Erythroblast (primary cell): ENCODE measurements around the gene CITED1.

Experiments
- GATA1 ChIP-seq: IDR thresholded peaks from 2 replicates; pipeline ENCODE4 v1.6.1; 2011; ENCODE audit warnings: low read depth, mild to moderate bottlenecking, control low read depth, low read length, moderate library complexity
- POLR2A ChIP-seq: IDR thresholded peaks from 2 replicates; pipeline ENCODE4 v1.6.1; 2011; ENCODE audit warnings: mild to moderate bottlenecking, low read length

- TF ChIP-seq POLR2A (no peak), GATA1 (no peak)
Measured at GRCh38 chrX:72316408-72317110, 10.8 kb upstream of the CITED1 start.
